Stomach (tissue), 4 donors: ENCODE data around the gene C19orf67.
A peak's percentile ranks its signal among the peaks of the same experiment; 100 is the strongest.

ENCODE experiments used
- EP300 ChIP-seq: sonication (generic); formaldehyde crosslinking; IDR thresholded peaks from one replicate; pipeline ENCODE4 v1.6.1; 2017; ENCODE audit warnings: antibody characterized with exemption
- POLR2A ChIP-seq, 4 donors: fragments of 450-650 bp; IDR thresholded peaks; one replicate each; pipeline ENCODE4 v1.6.1; 2016; ENCODE audit warnings: antibody characterized with exemption in 4 of 4, control low read depth in 2 of 4, mild to moderate bottlenecking in 1 of 4, moderate library complexity in 1 of 4
- TF ChIP-seq, protein P1 (sequence below), 7 experiments: fragments of 450-650 bp in 4 of 7; fragments of 200-600 bp in 3 of 7; sonication (generic) in 3 of 7; IDR thresholded peaks; one replicate each; pipeline ENCODE4 v1.5.1; 2016 to 2019; ENCODE audit warnings: antibody characterized with exemption in 7 of 7, control low read depth in 2 of 7, mild to moderate bottlenecking in 1 of 7

- no peak for TF ChIP-seq POLR2A (IDR thresholded peaks at IDR 0.05)
- TF ChIP-seq, protein P1, sequence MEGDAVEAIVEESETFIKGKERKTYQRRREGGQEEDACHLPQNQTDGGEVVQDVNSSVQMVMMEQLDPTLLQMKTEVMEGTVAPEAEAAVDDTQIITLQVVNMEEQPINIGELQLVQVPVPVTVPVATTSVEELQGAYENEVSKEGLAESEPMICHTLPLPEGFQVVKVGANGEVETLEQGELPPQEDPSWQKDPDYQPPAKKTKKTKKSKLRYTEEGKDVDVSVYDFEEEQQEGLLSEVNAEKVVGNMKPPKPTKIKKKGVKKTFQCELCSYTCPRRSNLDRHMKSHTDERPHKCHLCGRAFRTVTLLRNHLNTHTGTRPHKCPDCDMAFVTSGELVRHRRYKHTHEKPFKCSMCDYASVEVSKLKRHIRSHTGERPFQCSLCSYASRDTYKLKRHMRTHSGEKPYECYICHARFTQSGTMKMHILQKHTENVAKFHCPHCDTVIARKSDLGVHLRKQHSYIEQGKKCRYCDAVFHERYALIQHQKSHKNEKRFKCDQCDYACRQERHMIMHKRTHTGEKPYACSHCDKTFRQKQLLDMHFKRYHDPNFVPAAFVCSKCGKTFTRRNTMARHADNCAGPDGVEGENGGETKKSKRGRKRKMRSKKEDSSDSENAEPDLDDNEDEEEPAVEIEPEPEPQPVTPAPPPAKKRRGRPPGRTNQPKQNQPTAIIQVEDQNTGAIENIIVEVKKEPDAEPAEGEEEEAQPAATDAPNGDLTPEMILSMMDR (IDR thresholded peaks at IDR 0.05), result peak in 5 of 7 experiments; percentile 16 to 66 (median 45)
- no peak for TF ChIP-seq EP300
These were observed 26.5 kb downstream of the C19orf67 start for GRCh38 chr19:14059093-14059480.
